Measurements from ENCODE around the gene COL18A1.

The COL18A1 gene

GRCh38 chr21:45540601-45540970, 135.6 kb downstream of the COL18A1 start:
- no peak overlapping the region for H3K4me2 ChIP-seq (ENCODE audit: insufficient read depth, low read length, poor library complexity, severe bottlenecking)
- H3K18ac ChIP-seq (ENCODE audit: low read length), result no peak overlapping the region
- no peak overlapping the region for H2AFZ ChIP-seq (ENCODE audit: low read length)
- no peak overlapping the region for H2AK5ac ChIP-seq (ENCODE audit: low read depth, low read length)
- peak overlapping the region in 1 of 2 donors; percentile 6 for H3K4me3 ChIP-seq (ENCODE audit: low read length in 2 of 2)
- no peak overlapping the region for H3K4ac ChIP-seq (ENCODE audit: low read length)
- peaks cover 0 to 6% of the 10 kb centered on the region in 2 donors for H3K36me3 ChIP-seq (replicated peaks in 1 of 2; ENCODE audit: control insufficient read depth in 2 of 2, insufficient read depth in 2 of 2, low read length in 2 of 2)
- WGBS, 2 donors (ENCODE audit: extremely low coverage in 2 of 2, insufficient read length in 2 of 2, insufficient replicate concordance in 1 of 2), result no CpG with 5 or more reads among the region's 10 CpGs
- peaks cover 0 to 8% (median 0%) of the 10 kb centered on the region in 3 experiments for H3K27me3 ChIP-seq (ENCODE audit: control insufficient read depth in 3 of 3, insufficient read depth in 3 of 3, low read depth in 1 of 3, low read length in 3 of 3)
- H3K23ac ChIP-seq (ENCODE audit: low read depth, low read length, poor library complexity), result no peak overlapping the region
- no peak overlapping the region for H4K91ac ChIP-seq (ENCODE audit: low read depth, low read length, poor library complexity)
- H3K9ac ChIP-seq (ENCODE audit: low read depth, low read length, poor library complexity), result no peak overlapping the region
- H2BK120ac ChIP-seq (ENCODE audit: low read depth, low read length), result no peak overlapping the region
- H4K8ac ChIP-seq (ENCODE audit: low read depth, low read length), result no peak overlapping the region
- peaks cover 10 to 12% of the 10 kb centered on the region in 2 donors for H3K4me1 ChIP-seq (ENCODE audit: control insufficient read depth in 2 of 2, insufficient read depth in 1 of 2, low read depth in 1 of 2, low read length in 2 of 2)
- no peak overlapping the region for H2BK12ac ChIP-seq (ENCODE audit: low read length)
- H3K79me1 ChIP-seq (ENCODE audit: low read depth, low read length), result peaks cover 22% of the 10 kb centered on the region
- no peaks in the 10 kb centered on the region for H3K9me3 ChIP-seq (replicated peaks in 1 of 2; ENCODE audit: control insufficient read depth in 2 of 2, insufficient read depth in 1 of 2, low read depth in 1 of 2, low read length in 2 of 2)
- H2BK5ac ChIP-seq (ENCODE audit: low read length), result no peak overlapping the region
- H2BK15ac ChIP-seq (ENCODE audit: low read length), result no peak overlapping the region
- no peak overlapping the region for H3K14ac ChIP-seq (ENCODE audit: low read length)
- no peak overlapping the region for H3K27ac ChIP-seq (replicated peaks; ENCODE audit: low read length)
- no peak for DNase-seq (ENCODE audit: low spot score)

- H2BK15ac ChIP-seq (ENCODE audit: low read length), result peak overlapping the region; percentile 1
- H3K4me1 ChIP-seq (ENCODE audit: control insufficient read depth in 2 of 2, insufficient read depth in 1 of 2, low read depth in 1 of 2, low read length in 2 of 2), result peaks cover 10 to 12% of the 10 kb centered on the region in 2 donors
- H3K27ac ChIP-seq (replicated peaks; ENCODE audit: low read length), result no peak overlapping the region
- no peak for DNase-seq (ENCODE audit: low spot score)
- H3K4me2 ChIP-seq (ENCODE audit: insufficient read depth, low read length, poor library complexity, severe bottlenecking), result peak overlapping the region; percentile 75
- H3K14ac ChIP-seq (ENCODE audit: low read length), result no peak overlapping the region
- peak overlapping the region; percentile 98 for H3K23ac ChIP-seq (ENCODE audit: low read depth, low read length, poor library complexity)
- H3K4ac ChIP-seq (ENCODE audit: low read length), result no peak overlapping the region
- no peak overlapping the region for H2BK5ac ChIP-seq (ENCODE audit: low read length)
- no peak overlapping the region for H4K8ac ChIP-seq (ENCODE audit: low read depth, low read length)
- H4K91ac ChIP-seq (ENCODE audit: low read depth, low read length, poor library complexity), result no peak overlapping the region
- no CpG with 5 or more reads among the region's 50 CpGs for WGBS, 2 donors (ENCODE audit: extremely low coverage in 2 of 2, insufficient read length in 2 of 2, insufficient replicate concordance in 1 of 2)
- peaks cover 0 to 8% (median 0%) of the 10 kb centered on the region in 3 experiments for H3K27me3 ChIP-seq (ENCODE audit: control insufficient read depth in 3 of 3, insufficient read depth in 3 of 3, low read depth in 1 of 3, low read length in 3 of 3)
- peak overlapping the region; percentile 85 for H3K9ac ChIP-seq (ENCODE audit: low read depth, low read length, poor library complexity)
- peak overlapping the region; percentile 58 to 81 for H3K4me3 ChIP-seq (ENCODE audit: low read length in 2 of 2)
- H3K36me3 ChIP-seq (replicated peaks in 1 of 2; ENCODE audit: control insufficient read depth in 2 of 2, insufficient read depth in 2 of 2, low read length in 2 of 2), result peaks cover 0 to 4% of the 10 kb centered on the region in 2 donors
- H3K79me1 ChIP-seq (ENCODE audit: low read depth, low read length), result peaks cover 21% of the 10 kb centered on the region
- no peak overlapping the region for H2BK12ac ChIP-seq (ENCODE audit: low read length)
- H2AK5ac ChIP-seq (ENCODE audit: low read depth, low read length), result peak overlapping the region; percentile 43
- H3K18ac ChIP-seq (ENCODE audit: low read length), result peak overlapping the region; percentile 85
- peak overlapping the region; percentile 90 for H2AFZ ChIP-seq (ENCODE audit: low read length)
- H3K9me3 ChIP-seq (replicated peaks in 1 of 2; ENCODE audit: control insufficient read depth in 2 of 2, insufficient read depth in 1 of 2, low read depth in 1 of 2, low read length in 2 of 2), result no peaks in the 10 kb centered on the region
- H2BK120ac ChIP-seq (ENCODE audit: low read depth, low read length), result peak overlapping the region; percentile 89
Measured at GRCh38 chr21:45541221-45542039, 136.5 kb downstream of the COL18A1 start.

- Histone ChIP-seq H2AK5ac (ENCODE audit: low read depth, low read length) (peak within 1 kb of the TSS; percentile 99), H3K4me3 (ENCODE audit: low read length in 2 of 2) (peak within 1 kb of the TSS; percentile 58 to 84), H3K4me1 (ENCODE audit: control insufficient read depth in 2 of 2, insufficient read depth in 1 of 2, low read depth in 1 of 2, low read length in 2 of 2) (peaks cover 10 to 12% of the 10 kb centered on the region in 2 donors), H3K18ac (ENCODE audit: low read length) (peak within 1 kb of the TSS; percentile 85), H3K4me2 (ENCODE audit: insufficient read depth, low read length, poor library complexity, severe bottlenecking) (peak within 1 kb of the TSS; percentile 75), H3K79me1 (ENCODE audit: low read depth, low read length) (peaks cover 21% of the 10 kb centered on the region), H3K23ac (ENCODE audit: low read depth, low read length, poor library complexity) (peak within 1 kb of the TSS; percentile 98), H2BK120ac (ENCODE audit: low read depth, low read length) (peak within 1 kb of the TSS; percentile 89), H3K27ac (replicated peaks; ENCODE audit: low read length) (no peak within 1 kb of the TSS), H2BK12ac (ENCODE audit: low read length) (peak within 1 kb of the TSS; percentile 47), H2BK15ac (ENCODE audit: low read length) (peak within 1 kb of the TSS; percentile 94), H3K27me3 (ENCODE audit: control insufficient read depth in 3 of 3, insufficient read depth in 3 of 3, low read depth in 1 of 3, low read length in 3 of 3) (peaks cover 0 to 11% (median 0%) of the 10 kb centered on the region in 3 experiments), H2BK5ac (ENCODE audit: low read length) (peak within 1 kb of the TSS; percentile 66), H4K91ac (ENCODE audit: low read depth, low read length, poor library complexity) (no peak within 1 kb of the TSS), H3K36me3 (replicated peaks in 1 of 2; ENCODE audit: control insufficient read depth in 2 of 2, insufficient read depth in 2 of 2, low read length in 2 of 2) (peaks cover 0 to 4% of the 10 kb centered on the region in 2 donors), H2AFZ (ENCODE audit: low read length) (peak within 1 kb of the TSS; percentile 90), H3K14ac (ENCODE audit: low read length) (peak within 1 kb of the TSS; percentile 89), H3K4ac (ENCODE audit: low read length) (no peak within 1 kb of the TSS), H3K9ac (ENCODE audit: low read depth, low read length, poor library complexity) (peak within 1 kb of the TSS; percentile 86), H3K9me3 (replicated peaks in 1 of 2; ENCODE audit: control insufficient read depth in 2 of 2, insufficient read depth in 1 of 2, low read depth in 1 of 2, low read length in 2 of 2) (no peaks in the 10 kb centered on the region), H4K8ac (ENCODE audit: low read depth, low read length) (no peak within 1 kb of the TSS)
- no CpG with 5 or more reads among the region's 59 CpGs for WGBS, 2 donors (ENCODE audit: extremely low coverage in 2 of 2, insufficient read length in 2 of 2, insufficient replicate concordance in 1 of 2)
- peak; percentile 54 for DNase-seq (ENCODE audit: low spot score)
Measured at GRCh38 chr21:45542242-45542666, 137.3 kb downstream of the COL18A1 start, which contains the start of gene SLC19A1. Gene SLC19A1, minus strand, starts transcription at chr21:45542440. Its CDS starts 4,481 bp downstream, at chr21:45537959.
